GM18909 (cell line): ENCODE data around the gene LRFN3.
"Not testable (repeated sequence)": the region's sequence is repeated elsewhere in the genome, so short reads cannot be mapped to it uniquely, and the experiment has no call there.

Experiments
- ATAC-seq: cut with Tn5 transposase; IDR thresholded peaks from one replicate; pipeline ENCODE4 v1.9.1; 2021; ENCODE audit warnings: mild to moderate bottlenecking; ENCODE audit not compliant: unreplicated experiment, poor library complexity

The LRFN3 gene

DNA sequence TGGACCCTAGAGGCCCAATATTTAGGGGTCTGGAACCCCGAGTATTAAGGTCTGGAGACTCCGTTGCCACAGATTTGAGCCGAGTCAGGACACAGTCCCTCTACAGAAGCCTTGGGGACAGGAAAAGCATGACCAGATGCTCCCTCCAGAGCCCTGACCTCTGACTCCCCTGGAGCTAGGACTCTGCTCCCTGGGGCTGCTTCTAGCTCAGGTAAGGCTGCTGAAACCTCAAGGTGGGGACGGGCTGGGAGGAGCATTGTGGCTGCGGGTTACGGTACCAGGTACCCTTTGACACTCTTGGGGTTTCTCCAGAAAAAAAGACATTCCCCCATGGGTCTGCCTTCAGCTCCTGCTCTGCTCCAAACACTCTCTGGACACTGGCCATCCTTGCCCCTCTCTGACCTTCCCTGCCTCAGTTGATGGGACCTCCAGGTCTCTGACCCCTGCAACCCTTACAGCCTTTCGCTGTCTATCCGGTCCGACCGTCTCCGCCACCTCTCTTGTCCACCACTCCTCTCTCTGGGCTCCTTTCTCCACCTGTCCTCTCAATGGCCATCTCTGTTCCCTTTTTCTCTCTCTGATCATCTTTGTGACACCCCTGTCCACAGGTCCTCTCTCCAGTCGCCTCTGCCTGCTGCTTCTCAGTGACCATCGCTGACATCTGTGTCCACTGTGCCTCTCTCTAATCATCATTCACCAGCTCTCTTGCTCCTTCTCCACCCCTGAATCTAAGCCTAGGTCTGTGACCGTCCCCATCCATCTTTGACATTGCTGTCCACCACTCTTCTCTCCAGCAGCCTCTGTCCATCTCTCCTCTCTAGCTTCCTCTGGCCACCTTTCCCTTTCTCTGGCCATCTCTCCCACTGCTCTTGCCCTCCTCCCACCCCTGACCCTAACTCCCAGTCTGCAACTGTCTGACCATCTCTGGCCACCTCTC is 1.4 kb downstream of the LRFN3 start:
- ATAC-seq, result no peak

GRCh38 chr19:35938282-35939224 is 2.4 kb downstream of the LRFN3 start:
- ATAC-seq, result no peak

DNA sequence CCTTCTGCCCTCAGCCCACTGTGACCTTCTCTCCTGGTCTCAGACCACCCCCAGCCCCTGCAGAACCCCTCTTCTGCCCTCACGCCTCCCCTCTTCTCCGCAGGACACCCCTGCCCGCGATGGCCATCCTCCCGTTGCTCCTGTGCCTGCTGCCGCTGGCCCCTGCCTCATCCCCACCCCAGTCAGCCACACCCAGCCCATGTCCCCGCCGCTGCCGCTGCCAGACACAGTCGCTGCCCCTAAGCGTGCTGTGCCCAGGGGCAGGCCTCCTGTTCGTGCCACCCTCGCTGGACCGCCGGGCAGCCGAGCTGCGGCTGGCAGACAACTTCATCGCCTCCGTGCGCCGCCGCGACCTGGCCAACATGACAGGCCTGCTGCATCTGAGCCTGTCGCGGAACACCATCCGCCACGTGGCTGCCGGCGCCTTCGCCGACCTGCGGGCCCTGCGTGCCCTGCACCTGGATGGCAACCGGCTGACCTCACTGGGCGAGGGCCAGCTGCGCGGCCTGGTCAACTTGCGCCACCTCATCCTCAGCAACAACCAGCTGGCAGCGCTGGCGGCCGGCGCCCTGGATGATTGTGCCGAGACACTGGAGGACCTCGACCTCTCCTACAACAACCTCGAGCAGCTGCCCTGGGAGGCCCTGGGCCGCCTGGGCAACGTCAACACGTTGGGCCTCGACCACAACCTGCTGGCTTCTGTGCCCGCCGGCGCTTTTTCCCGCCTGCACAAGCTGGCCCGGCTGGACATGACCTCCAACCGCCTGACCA is 3.3 kb downstream of the LRFN3 start:
- ATAC-seq, result no peak

DNA sequence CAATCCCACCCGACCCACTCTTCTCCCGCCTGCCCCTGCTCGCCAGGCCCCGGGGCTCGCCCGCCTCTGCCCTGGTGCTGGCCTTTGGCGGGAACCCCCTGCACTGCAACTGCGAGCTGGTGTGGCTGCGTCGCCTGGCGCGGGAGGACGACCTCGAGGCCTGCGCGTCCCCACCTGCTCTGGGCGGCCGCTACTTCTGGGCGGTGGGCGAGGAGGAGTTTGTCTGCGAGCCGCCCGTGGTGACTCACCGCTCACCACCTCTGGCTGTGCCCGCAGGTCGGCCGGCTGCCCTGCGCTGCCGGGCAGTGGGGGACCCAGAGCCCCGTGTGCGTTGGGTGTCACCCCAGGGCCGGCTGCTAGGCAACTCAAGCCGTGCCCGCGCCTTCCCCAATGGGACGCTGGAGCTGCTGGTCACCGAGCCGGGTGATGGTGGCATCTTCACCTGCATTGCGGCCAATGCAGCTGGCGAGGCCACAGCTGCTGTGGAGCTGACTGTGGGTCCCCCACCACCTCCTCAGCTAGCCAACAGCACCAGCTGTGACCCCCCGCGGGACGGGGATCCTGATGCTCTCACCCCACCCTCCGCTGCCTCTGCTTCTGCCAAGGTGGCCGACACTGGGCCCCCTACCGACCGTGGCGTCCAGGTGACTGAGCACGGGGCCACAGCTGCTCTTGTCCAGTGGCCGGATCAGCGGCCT is 4.1 kb downstream of the LRFN3 start:
- no peak for ATAC-seq

- ATAC-seq, result no peak
Observed at GRCh38 chr19:35940839-35941238, 4.7 kb downstream of the LRFN3 start.

- ATAC-seq, result no peak
Observed at GRCh38 chr19:35942235-35942634, 6.1 kb downstream of the LRFN3 start.

DNA sequence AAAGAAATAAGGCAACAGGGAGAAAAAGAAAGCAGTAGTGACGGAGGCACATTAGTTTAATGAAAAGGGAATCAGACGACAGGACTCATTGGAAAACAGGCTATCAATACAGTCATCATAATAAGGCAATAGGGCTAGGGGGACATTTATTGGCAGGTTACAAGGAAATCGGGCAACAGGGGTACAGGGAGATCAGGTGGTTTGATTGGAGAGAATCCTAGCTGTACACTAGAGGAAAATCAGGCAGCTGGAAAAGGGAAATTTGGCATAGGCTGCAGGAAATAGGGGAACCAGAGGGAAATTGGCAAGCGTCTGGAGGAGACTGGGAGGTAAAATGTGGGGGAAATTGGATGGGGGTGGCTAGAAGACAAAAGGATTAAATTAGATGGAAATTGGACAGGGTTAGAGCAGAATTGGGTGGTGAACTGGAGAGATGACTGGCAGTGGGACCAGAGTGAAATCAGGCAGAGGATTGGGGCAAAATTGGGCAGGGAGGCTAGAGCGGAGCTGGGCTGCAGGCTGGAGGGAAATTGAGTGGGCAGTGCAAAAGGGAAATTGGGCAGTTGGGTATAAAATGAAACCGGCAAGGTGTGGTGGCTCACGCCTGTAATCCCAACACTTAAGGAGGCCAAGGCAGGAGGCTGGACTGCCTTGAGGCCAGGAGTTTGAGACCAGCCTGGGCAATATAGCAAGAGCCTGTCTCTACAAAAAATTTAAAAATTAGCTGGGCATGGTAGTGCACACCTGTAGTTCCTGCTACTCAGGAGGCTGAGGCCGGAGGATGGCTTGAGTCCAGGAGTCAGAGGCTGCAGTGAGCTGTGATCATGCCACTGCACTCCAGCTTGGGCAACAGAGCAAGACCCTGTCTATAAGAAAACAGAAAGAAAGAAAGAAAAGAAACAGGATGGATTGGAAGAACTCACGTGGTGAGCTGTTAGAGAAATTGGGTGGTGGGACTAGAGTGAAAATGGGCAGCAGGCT is 7.4 kb downstream of the LRFN3 start:
- no peak for ATAC-seq

- ATAC-seq, result no peak
Observed at GRCh38 chr19:35944556-35944955, 8.4 kb downstream of the LRFN3 start.

DNA sequence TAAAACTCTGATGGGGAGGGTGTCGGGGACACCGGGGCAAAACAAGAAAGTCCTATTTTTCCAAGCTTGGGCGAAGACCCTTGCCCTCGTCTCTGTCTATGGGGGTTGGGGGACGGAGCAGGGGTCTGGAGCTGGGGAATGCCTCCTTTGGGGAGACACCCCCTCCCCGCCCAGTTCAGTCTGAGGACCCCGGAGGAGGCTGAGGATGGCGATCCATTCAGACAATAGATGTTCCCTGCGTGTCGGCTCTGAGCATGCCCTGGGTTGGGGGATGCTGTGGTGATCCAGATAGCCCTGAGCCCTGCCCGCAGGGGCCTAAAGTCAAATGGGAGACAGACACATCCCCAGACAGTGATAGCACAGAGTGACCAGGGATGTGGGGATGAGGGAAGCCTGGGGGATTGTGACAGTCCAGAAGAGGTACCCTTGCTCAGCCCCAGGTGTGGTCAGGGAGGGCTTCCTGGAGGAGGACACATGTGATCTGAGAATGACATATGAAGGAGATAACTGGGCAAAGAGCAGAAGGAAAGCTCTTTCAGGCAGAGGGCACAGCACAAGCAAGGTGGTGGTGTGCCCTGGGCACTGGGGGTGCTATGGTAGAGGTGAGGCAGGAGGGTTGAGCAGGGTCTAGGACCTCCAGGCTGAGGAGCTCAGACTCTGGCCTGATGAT is 9.1 kb downstream of the LRFN3 start:
- no peak for ATAC-seq

- ATAC-seq, result no peak
Observed at GRCh38 chr19:35946203-35946602, 10.0 kb downstream of the LRFN3 start.

DNA sequence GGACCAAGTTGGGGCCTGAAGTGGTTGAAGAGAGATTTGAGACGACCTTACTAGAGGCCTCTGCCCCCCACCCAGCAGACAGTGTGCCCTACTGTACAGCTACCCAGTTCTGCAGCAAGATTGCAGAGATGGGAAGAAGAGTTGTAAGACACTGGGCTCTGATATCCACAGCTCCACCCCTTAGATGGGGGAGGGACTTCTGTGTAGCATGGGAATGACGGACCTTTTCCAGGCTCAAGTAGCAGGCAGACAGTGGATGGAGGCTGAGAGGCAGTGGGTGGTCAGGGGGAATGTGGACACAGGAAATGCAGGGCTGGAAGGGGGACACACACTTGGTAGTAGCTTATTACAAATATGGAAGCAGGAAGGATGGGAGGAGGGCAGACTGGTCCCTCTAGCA is 13.0 kb downstream of the LRFN3 start:
- no peak for ATAC-seq

- ATAC-seq, result no peak
Observed at GRCh38 chr19:35955881-35956634, 19.9 kb downstream of the LRFN3 start.

DNA sequence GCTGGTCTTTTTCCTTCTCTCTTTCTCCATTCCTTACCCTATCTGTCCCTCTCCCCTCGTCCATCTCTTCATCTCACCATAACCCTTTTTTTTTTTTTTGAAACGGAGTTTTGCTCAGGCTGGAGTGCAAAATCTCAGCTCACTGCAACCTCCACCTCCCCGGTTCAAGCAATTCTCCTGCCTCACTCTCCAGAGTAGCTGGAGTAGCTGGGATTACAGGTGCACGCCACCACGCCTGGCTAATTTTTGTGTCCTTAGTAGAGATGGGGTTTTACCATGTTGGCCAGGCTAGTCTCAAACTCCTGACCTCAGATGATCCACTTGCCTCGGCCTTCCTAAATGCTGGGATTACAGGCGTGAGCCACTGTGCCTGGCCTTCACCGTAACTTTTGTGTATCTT is 21.2 kb downstream of the LRFN3 start:
- ATAC-seq, result not testable (repeated sequence)

- ATAC-seq, result no peak
Observed at GRCh38 chr19:35958660-35959039, 22.5 kb downstream of the LRFN3 start.

GRCh38 chr19:35959040-35959967 is 23.1 kb downstream of the LRFN3 start:
- no peak for ATAC-seq

GRCh38 chr19:35959968-35960320 is 23.8 kb downstream of the LRFN3 start:
- no peak for ATAC-seq
